Sigmoid colon (tissue), 4 donors: ENCODE results near the gene SP3.

Source experiments
- CTCF ChIP-seq, 4 experiments: fragments of 450-650 bp in 3 of 4; fragments of 200-600 bp in 1 of 4; IDR thresholded peaks; one replicate each; pipeline ENCODE4 v1.5.1; 2016 to 2019; ENCODE audit warnings: antibody characterized with exemption in 4 of 4, mild to moderate bottlenecking in 3 of 4, moderate library complexity in 2 of 4
- EP300 ChIP-seq, 4 donors: sonication (generic); formaldehyde crosslinking; IDR thresholded peaks; one replicate each; pipeline ENCODE4 v1.6.1; 2017; ENCODE audit warnings: antibody characterized with exemption in 4 of 4
- POLR2A ChIP-seq, 2 donors: fragments of 450-650 bp; IDR thresholded peaks; one replicate each; pipeline ENCODE4 v1.6.1; 2016; ENCODE audit warnings: antibody characterized with exemption in 2 of 2, mild to moderate bottlenecking in 2 of 2, moderate library complexity in 2 of 2
- POLR2AphosphoS5 ChIP-seq, 4 donors: sonication (generic); formaldehyde crosslinking; IDR thresholded peaks; one replicate each; pipeline ENCODE4 v1.6.1; 2017; ENCODE audit warnings: antibody characterized with exemption in 4 of 4

- TF ChIP-seq POLR2A (IDR thresholded peaks at IDR 0.05), result no peak
- no peak for TF ChIP-seq CTCF (IDR thresholded peaks at IDR 0.05)
- TF ChIP-seq POLR2AphosphoS5 (IDR thresholded peaks at IDR 0.05), result peak in 1 of 4 donors; percentile 6
- TF ChIP-seq EP300 (IDR thresholded peaks at IDR 0.05), result no peak
These were observed 67.0 kb downstream of the SP3 start for GRCh38 chr2:173898178-173898668.
